Upper lobe of left lung (tissue), 4 donors: ENCODE measurements around the gene CHCHD6.

Source experiments
- EP300 ChIP-seq, 4 donors: sonication (generic); formaldehyde crosslinking; IDR thresholded peaks; one replicate each; pipeline ENCODE4 v1.5.1; 2017; ENCODE audit warnings: antibody characterized with exemption in 4 of 4, control low read depth in 2 of 4
- POLR2A ChIP-seq, 4 donors: fragments of 450-650 bp; IDR thresholded peaks; one replicate each; pipeline ENCODE4 v1.5.1; 2016 to 2017; ENCODE audit warnings: antibody characterized with exemption in 4 of 4, mild to moderate bottlenecking in 2 of 4
- POLR2AphosphoS5 ChIP-seq, 2 donors: sonication (generic); formaldehyde crosslinking; IDR thresholded peaks; one replicate each; pipeline ENCODE4 v1.5.1; 2017; ENCODE audit warnings: antibody characterized with exemption in 2 of 2
- TF ChIP-seq, protein P1 (sequence below), 6 experiments: fragments of 450-650 bp in 4 of 6; fragments of 200-600 bp in 2 of 6; sonication (generic) in 2 of 6; IDR thresholded peaks; one replicate each; pipeline ENCODE4 v1.5.1; 2016 to 2019; ENCODE audit warnings: antibody characterized with exemption in 6 of 6

DNA sequence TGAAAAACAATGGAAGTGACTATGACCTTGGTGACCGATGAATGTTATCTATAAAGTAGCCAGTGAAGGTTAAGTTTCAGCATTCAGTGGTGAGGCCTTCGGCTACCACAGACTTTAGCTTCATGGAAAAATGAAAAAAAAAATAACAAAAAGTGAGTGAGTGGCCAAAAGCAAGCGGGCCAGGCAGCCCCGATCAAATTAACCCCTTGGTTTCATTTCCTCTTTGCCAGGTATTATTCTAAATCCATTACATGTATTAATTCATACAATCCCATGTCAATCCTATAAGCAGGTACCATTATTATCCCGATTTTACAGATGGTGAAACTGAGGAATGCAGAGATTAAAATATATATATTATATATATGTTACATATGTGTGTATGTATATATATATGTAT lies 21.0 kb upstream of the CHCHD6 start:
- TF ChIP-seq, protein P1, sequence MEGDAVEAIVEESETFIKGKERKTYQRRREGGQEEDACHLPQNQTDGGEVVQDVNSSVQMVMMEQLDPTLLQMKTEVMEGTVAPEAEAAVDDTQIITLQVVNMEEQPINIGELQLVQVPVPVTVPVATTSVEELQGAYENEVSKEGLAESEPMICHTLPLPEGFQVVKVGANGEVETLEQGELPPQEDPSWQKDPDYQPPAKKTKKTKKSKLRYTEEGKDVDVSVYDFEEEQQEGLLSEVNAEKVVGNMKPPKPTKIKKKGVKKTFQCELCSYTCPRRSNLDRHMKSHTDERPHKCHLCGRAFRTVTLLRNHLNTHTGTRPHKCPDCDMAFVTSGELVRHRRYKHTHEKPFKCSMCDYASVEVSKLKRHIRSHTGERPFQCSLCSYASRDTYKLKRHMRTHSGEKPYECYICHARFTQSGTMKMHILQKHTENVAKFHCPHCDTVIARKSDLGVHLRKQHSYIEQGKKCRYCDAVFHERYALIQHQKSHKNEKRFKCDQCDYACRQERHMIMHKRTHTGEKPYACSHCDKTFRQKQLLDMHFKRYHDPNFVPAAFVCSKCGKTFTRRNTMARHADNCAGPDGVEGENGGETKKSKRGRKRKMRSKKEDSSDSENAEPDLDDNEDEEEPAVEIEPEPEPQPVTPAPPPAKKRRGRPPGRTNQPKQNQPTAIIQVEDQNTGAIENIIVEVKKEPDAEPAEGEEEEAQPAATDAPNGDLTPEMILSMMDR (IDR thresholded peaks at IDR 0.05), result no peak
- TF ChIP-seq POLR2A (IDR thresholded peaks at IDR 0.05), result no peak
- no peak for TF ChIP-seq EP300 (IDR thresholded peaks at IDR 0.05)
- no peak for TF ChIP-seq POLR2AphosphoS5 (IDR thresholded peaks at IDR 0.05)
